ENCODE measurements around the gene RAF1.

The RAF1 gene

GRCh38 chr3:12593473-12593872 lies 70.4 kb downstream of the RAF1 start:
- no peak for DNase-seq (ENCODE audit: low read depth in 2 of 2)

- no peak for DNase-seq (ENCODE audit: low read depth in 2 of 2)
Observed at GRCh38 chr3:12591997-12592715, 71.8 kb downstream of the RAF1 start.

DNA sequence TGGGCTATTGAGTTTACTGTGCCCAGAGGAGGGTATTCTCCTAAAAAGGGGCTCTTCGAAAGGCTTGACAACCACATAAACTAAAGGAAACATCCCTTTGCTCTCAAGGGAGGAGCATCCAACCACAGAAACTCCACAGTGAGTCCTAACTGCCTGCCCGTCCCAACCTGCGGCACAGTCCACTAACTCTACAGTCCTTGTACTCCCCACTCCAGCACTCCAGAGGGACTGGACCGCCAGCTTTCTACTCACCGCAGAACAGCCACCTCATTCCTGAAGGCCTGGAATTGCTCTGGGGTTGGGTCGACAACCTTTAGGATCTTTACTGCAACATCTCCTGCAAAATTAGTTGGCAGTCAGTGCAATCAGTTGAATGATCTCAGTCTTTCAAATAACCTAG lies 72.5 kb downstream of the RAF1 start:
- DNase-seq (ENCODE audit: low read depth in 2 of 2), result no peak

DNA sequence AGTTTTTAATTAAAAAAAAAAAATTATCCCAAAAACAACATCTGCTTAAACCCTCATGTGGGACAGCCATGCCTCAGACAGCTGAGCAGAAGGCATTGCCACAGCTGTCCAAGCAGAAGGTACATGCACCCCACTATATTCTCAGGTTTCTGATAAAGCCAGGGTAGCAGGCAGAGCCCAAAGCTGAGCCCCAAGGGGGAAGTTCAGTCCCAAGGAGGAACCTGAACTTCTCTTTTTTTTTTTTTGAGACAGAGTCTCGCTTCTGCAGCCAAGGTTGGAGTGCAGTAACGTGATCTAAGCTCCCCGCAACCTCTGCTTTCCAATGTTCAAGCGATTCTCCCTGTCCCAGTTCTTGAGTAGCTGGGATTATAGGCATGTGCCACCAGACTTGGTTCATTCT lies 73.8 kb downstream of the RAF1 start:
- DNase-seq (ENCODE audit: low read depth in 2 of 2), result no peak

DNA sequence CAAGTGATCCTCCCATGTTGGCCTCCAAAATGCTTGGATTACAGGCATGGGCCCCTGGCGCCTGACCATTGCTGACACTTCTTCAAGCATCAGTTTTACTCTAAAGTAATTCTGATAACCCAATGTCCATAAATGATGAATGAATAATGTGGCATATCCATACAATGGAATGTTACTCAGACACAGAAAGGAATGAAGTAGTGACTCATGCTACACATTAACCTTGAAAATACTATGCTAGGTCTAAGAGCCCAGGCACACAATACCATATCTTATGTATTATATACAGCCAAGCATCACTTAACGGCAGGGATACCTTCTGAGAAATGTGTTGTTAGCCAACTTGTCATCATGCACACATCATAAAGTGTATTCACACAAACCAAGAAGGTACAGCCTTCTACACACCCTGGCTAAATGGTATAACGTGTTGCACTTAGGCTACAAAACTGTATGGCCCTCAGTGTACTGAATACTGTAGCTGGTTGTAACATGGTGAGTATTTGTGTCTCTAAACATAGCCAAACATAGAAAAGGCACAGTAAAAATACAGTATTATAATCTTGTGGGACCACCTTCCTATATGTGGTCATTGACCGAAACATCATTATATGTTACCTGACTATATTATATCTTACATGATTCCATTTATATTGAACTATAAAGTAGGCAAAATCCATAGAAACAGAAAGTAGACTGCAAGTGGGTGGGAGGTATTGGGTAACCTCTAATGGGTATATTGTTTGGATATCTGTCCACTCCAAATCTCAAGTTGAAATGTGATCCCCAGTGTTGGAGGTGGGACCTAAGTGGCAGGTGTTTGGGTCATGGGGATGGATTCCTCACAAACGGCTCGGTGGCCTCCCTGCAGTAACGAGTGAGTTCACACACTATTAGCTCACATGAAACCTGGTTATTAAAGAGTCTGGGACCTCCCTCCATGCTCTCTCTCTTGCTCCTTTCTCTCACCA lies 75.6 kb downstream of the RAF1 start:
- no peak for DNase-seq (ENCODE audit: low read depth in 2 of 2)

- DNase-seq (ENCODE audit: low read depth in 2 of 2), result no peak
Observed at GRCh38 chr3:12586403-12586802, 77.5 kb downstream of the RAF1 start.

DNA sequence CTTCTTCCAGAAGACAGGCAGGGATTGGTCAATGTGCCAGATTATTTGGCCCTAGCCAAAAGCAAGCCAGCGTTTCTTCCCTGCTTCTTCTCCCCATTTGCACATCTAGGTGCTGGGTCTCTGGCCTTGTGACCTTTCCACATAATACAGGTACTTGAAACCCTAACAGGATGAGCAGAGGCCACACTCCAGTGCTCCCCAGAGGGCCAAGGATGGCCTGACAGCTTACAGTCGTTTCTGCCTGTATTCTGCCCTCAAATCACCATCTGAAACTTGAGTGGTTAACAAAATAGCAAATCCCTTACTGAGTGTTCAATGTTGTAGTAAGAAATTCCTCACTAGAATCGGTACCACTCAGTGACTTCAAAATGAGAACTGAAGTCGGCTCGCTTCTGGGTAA lies 77.9 kb downstream of the RAF1 start:
- DNase-seq (ENCODE audit: low read depth in 2 of 2), result no peak

DNA sequence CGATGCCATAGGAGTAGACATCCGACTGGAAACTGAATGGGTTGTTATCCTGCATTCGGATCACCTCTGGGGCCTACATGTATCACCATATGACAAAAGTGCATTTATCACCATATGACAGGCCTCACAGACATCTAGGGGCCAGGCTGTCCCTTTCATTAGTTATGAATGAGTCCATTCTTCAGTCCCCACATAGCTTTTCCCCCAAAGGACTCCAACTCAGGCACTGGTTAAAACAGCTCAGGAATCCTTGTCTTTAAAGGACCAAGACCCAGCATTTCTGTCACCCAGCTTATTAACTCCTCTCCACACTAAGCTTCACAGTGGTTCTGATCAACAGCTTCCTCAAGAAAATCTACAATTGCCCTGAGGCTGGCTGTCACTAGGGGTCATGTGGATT lies 78.7 kb downstream of the RAF1 start:
- DNase-seq (ENCODE audit: low read depth in 2 of 2), result no peak

GRCh38 chr3:12584083-12584482 lies 79.8 kb downstream of the RAF1 start:
- no peak for DNase-seq (ENCODE audit: low read depth in 2 of 2)

- no peak for DNase-seq (ENCODE audit: low read depth in 2 of 2)
Observed at GRCh38 chr3:12583280-12583679, 80.6 kb downstream of the RAF1 start.

DNA sequence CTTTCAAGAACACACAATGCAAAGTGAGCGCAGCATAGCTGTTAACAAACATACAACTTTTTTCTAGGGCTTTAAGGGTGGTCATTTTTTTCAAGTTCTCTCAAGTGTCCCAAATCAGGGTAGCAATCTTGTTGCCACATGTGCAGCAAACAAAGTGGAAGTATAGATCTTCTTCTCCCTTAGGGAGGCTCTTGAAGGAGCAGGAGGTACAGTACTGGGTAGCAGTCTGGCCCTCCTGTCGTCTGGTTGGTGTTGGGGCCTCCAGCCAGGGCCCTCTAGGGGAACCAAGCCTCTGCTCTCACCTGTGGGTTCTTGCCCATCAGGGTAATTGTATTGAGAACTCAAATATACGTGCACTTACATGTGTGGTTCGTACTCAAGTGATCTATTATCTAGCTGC lies 81.2 kb downstream of the RAF1 start:
- no peak for DNase-seq (ENCODE audit: low read depth in 2 of 2)

DNA sequence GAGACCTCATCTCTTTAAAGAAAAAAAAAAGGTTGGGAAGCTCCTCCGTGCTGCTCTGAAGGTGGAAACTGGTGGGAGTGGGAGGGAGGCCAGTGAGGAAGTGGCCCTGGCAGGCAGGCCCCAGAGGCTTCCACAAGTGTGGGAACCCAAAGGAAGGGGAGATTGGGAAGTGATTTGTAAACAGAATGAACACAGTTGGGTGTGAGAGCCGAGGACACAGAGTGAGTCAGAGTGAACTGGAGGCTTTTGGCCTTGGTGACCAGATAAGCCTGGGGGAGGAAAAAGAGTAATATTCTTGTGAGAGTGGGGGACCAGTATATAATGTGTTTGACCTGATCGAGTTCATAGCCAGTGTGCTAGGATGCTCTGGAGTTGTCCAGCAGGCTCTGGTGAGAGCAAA lies 84.0 kb downstream of the RAF1 start:
- DNase-seq (ENCODE audit: low read depth in 2 of 2), result no peak

GRCh38 chr3:12579456-12579855 lies 84.5 kb downstream of the RAF1 start:
- DNase-seq (ENCODE audit: low read depth in 2 of 2), result no peak

DNA sequence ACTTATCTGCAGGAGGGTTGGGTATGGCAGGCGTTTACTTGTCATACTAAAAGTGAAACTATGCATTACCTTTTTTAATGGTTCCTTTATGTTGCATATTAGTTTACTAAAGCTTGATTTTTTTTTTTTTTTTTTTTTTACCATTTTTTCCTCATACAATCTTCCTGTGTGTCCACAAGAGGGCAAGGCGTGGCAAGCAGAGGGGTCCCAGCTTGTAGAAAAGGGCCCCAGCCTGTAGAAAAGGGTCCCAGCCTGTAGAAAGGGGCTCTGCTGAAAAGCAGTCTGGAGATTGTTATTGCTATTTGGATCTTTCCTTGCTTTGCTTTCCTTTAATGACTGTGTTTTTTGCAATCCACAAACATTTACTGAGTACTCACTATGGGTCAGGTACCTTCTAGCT lies 85.2 kb downstream of the RAF1 start:
- DNase-seq (ENCODE audit: low read depth in 2 of 2), result no peak

GRCh38 chr3:12577379-12577778 lies 86.5 kb downstream of the RAF1 start:
- DNase-seq (ENCODE audit: low read depth in 2 of 2), result no peak

DNA sequence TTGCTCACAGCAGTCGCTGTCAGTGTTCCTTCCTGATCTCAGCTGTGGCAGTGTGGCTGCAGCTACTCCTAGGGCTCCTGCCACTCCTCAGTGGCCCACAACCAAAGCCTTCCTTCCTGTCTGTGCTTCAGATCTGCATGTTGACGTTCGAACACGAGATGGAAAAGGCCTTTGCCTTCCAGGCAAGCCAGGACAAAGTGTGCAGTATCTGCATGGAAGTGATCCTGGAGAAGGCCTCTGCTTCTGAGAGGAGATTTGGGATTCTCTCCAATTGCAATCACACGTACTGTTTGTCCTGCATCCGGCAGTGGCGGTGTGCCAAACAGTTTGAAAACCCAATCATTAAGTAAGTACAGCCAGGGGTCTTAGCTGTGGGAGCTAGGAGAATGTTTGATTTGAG lies 89.3 kb downstream of the RAF1 start:
- no peak for DNase-seq (ENCODE audit: low read depth in 2 of 2)

DNA sequence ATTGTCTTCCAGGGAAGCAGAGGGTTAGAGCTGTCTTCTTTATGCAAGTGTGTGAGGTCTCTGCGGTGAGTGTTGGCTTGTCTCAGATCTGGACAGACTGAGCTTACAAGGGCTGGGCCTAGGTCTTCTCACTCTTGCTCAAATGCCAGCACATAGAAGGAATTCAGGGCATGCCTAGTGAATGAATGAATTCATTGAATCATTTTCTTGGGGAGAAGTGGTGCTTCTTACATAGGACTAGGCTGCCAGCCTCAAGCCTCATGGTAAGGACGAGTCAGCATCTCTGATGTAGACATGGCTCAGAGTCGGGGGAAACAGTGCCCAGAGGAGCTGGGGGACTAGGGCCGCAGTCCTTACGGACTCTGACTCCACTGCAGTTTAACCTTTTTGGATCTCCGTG lies 89.8 kb downstream of the RAF1 start:
- no peak for DNase-seq (ENCODE audit: low read depth in 2 of 2)

GRCh38 chr3:12571986-12572385 lies 91.9 kb downstream of the RAF1 start:
- DNase-seq (ENCODE audit: low read depth in 2 of 2), result no peak

DNA sequence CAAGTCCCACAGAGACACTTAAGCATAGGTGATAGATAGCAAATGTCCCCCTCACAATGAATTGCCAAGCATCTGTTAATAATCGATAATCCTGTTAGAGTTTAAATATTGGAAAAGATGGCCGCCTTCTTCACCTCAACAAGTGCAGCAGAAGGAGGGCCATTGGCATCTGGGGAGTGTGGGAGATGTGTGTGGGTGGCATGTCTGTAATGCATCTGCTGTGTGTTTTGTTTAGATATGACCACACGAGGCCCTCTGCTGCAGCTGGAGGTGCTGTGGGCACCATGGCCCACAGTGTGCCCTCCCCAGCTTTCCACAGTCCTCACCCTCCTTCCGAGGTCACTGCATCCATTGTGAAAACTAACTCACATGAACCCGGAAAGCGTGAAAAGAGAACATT lies 94.1 kb downstream of the RAF1 start:
- no peak for DNase-seq (ENCODE audit: low read depth in 2 of 2)

GRCh38 chr3:12568747-12569146 lies 95.2 kb downstream of the RAF1 start:
- no peak for DNase-seq (ENCODE audit: low read depth in 2 of 2)

GRCh38 chr3:12566976-12567375 lies 96.9 kb downstream of the RAF1 start:
- DNase-seq (ENCODE audit: low read depth in 2 of 2), result no peak

DNA sequence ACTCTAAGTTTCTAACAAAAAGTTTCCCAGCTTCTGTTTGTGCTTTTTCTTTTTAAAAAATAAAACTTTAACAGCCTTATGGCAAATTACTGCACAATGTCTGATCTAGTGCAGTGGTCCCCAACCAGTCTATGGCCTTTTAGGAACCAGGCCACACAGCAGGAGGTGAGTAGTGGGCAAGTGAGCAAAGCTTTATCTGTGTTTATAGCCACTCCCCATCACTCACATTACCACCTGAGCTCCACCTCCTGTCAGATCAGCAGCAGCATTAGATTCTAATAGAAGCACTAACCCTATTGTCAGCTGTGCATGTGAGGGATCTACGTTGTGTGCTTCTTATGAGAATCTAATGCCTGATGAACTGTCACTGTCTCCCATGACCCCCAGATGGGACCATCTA lies 101.5 kb downstream of the RAF1 start:
- DNase-seq (ENCODE audit: low read depth in 2 of 2), result no peak

DNA sequence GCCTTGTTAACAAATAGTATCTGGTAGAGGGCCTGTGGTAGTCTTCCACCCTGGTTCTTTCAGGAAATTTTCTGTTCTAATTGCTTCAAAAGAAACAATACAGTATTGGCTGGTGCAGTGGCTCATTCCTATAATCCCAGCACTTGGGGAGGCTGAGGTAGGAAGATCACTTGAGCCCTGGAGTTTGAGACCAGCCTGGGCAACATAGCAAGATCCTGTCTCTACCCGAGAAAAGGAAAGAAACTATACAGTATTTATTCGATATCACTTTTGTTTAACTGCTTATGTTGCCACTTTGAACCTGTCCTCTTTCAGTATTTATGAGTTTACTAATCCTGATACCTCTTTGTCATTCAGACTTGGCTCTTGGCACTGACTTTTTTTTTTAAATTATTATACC lies 102.5 kb downstream of the RAF1 start:
- no peak for DNase-seq (ENCODE audit: low read depth in 2 of 2)

All from stimulated activated CD8-positive, alpha-beta memory T cell treated with anti-CD3 and anti-CD28 coated beads, Interleukin-2, amount 100 ng/mL, for 48 hours (primary cell).